K562 (cell line): ENCODE measurements around the gene CCDC32. TPM values are rescaled to one million over a fixed set of nuclear protein-coding genes. Genes with fewer than 3 reads are reported as not detected.
A peak's percentile ranks its signal among the peaks of the same experiment; 100 is the strongest.

Experiments used
- DPF2 ChIP-seq: fragments of 450-650 bp; IDR thresholded peaks from 2 replicates; pipeline ENCODE4 v1.6.1; 2016
- ERF ChIP-seq: fragments of 450-650 bp; formaldehyde crosslinking; IDR thresholded peaks from 2 replicates; pipeline ENCODE4 v1.4.0; 2020; ENCODE audit warnings: mild to moderate bottlenecking, mixed read lengths
- MEIS2 ChIP-seq: fragments of 450-650 bp; IDR thresholded peaks from 2 replicates; pipeline ENCODE4 v1.6.1; 2014; ENCODE audit warnings: mild to moderate bottlenecking; ENCODE audit not compliant: partially characterized antibody
- NONO ChIP-seq, 2 experiments: fragments of 200-400 bp in 1 of 2; fragments of 450-650 bp in 1 of 2; formaldehyde crosslinking in 1 of 2; IDR thresholded peaks; 2 replicates each; pipeline ENCODE4 v1.6.1; 2017; ENCODE audit warnings: low read depth in 2 of 2, mild to moderate bottlenecking in 2 of 2, moderate library complexity in 2 of 2, low read length in 1 of 2
- SLC30A9 ChIP-seq: fragments of 250-450 bp; sonication (Bioruptor Pico); IDR thresholded peaks from 2 replicates; pipeline ENCODE4 v1.8.0; 2022; ENCODE audit warnings: mild to moderate bottlenecking, moderate library complexity
- SREBF1 ChIP-seq: fragments of 150-350 bp; IDR thresholded peaks from 2 replicates; pipeline ENCODE4 v1.6.1; 2014; ENCODE audit warnings: antibody characterized with exemption, low read depth, low read length, borderline replicate concordance
- STAG1 ChIP-seq: sonication (generic); formaldehyde crosslinking; IDR thresholded peaks from 2 replicates; pipeline ENCODE4 v1.5.0; 2020; ENCODE audit warnings: missing genetic modification reagents, borderline replicate concordance
- TBP ChIP-seq: optimal IDR thresholded peaks from 2 replicates; pipeline ENCODE3; 2011; ENCODE audit warnings: low read depth, low read length, improper control_type of control experiment
- TEAD2 ChIP-seq: fragments of 450-650 bp; IDR thresholded peaks from 2 replicates; pipeline ENCODE4 v1.6.1; 2016; ENCODE audit warnings: missing genetic modification characterization, control low read depth, missing compliant biosample characterization
- TRIM24 ChIP-seq, 2 experiments: fragments of 450-650 bp; IDR thresholded peaks; 2 replicates each; pipeline ENCODE4 v1.6.1; 2016
- TRIM28 ChIP-seq: fragments of 450-650 bp; IDR thresholded peaks from 2 replicates; pipeline ENCODE4 v1.6.1; 2017
- U2AF2 ChIP-seq: fragments of 200-400 bp; formaldehyde crosslinking; optimal IDR thresholded peaks from 2 replicates; pipeline ENCODE3; 2017; ENCODE audit warnings: low read depth, mild to moderate bottlenecking, low read length
- XRCC3 ChIP-seq: fragments of 450-650 bp; IDR thresholded peaks from 2 replicates; pipeline ENCODE4 v1.6.1; 2017; ENCODE audit warnings: mild to moderate bottlenecking, moderate library complexity
- XRCC5 ChIP-seq: fragments of 200-400 bp; formaldehyde crosslinking; IDR thresholded peaks from 2 replicates; pipeline ENCODE4 v1.6.1; 2017; ENCODE audit warnings: low read depth, mild to moderate bottlenecking, low read length
- ZNF134 ChIP-seq: fragments of 250-450 bp; sonication (Bioruptor Pico); conservative IDR thresholded peaks from 2 replicates; pipeline ENCODE4 v1.4.0; 2020
- ZNF239 ChIP-seq: fragments of 250-450 bp; sonication (Bioruptor Pico); IDR thresholded peaks from 2 replicates; pipeline ENCODE4 v1.4.0; 2020; ENCODE audit warnings: mild to moderate bottlenecking
- ZNF354B ChIP-seq: fragments of 250-450 bp; sonication (Bioruptor Pico); IDR thresholded peaks from 2 replicates; pipeline ENCODE4 v1.4.0; 2020
- ZNF707 ChIP-seq: fragments of 250-450 bp; sonication (Bioruptor Pico); conservative IDR thresholded peaks from 2 replicates; pipeline ENCODE4 v1.8.0; 2022; ENCODE audit warnings: inconsistent platforms, mild to moderate bottlenecking, moderate library complexity
- polyA plus RNA-seq, 8 experiments: library from polyadenylated mRNA; depleted of rRNA in 4 of 8; stranded (reverse) in 5 of 8; unstranded in 3 of 8; fragments of >200 nt; fragmentation: Nextera tagmentation in 2 of 8; fragmentation: Illumina TruSeq in 1 of 8; extraction: Ambion mirVana in 2 of 8; extraction: Trizol in 1 of 8; gene quantifications; 2 replicates each; pipeline versions ENCODE4 v1.2.1 to v1.2.3, GENCODE V29; 2011 to 2014; ENCODE audit warnings: inconsistent platforms in 1 of 8, missing spikeins in 1 of 8
- total RNA-seq, 7 experiments: library from RNA; depleted of rRNA in 6 of 7; stranded (reverse); fragments of >200 nt in 6 of 7; fragmentation: Illumina TruSeq in 2 of 7; extraction: Trizol in 2 of 7; gene quantifications; 2 replicates each; pipeline versions ENCODE4 v1.2.1 to v1.2.3, GENCODE V29; 2011 to 2021; ENCODE audit warnings: low replicate concordance in 1 of 7
- TF ChIP-seq, protein P1 (sequence below): sonication (generic); formaldehyde crosslinking; IDR thresholded peaks from 2 replicates; pipeline ENCODE4 v1.8.1; 2023; ENCODE audit warnings: mild to moderate bottlenecking, missing genetic modification reagents, moderate library complexity
- TF ChIP-seq, protein P2 (sequence below): fragments of 250-450 bp; sonication (Bioruptor Pico); IDR thresholded peaks from 2 replicates; pipeline ENCODE4 v1.8.0; 2022; ENCODE audit warnings: inconsistent platforms
- TF ChIP-seq, protein P3 (sequence below): fragments of 450-650 bp; IDR thresholded peaks from 2 replicates; pipeline ENCODE4 v1.6.1; 2017; ENCODE audit warnings: antibody characterized with exemption, mild to moderate bottlenecking
- TF ChIP-seq, protein P4 (sequence below): sonication (generic); formaldehyde crosslinking; IDR thresholded peaks from 2 replicates; pipeline ENCODE4 v1.8.1; 2023; ENCODE audit warnings: mild to moderate bottlenecking, missing genetic modification reagents

Gene CCDC32
- total and polyA plus RNA-seq, 9 of the 15 experiments (the other 6 are each of a cell fraction or from before 2014, with no cell fraction given), result 22.2 to 94.8 (median 37.1) TPM

DNA sequence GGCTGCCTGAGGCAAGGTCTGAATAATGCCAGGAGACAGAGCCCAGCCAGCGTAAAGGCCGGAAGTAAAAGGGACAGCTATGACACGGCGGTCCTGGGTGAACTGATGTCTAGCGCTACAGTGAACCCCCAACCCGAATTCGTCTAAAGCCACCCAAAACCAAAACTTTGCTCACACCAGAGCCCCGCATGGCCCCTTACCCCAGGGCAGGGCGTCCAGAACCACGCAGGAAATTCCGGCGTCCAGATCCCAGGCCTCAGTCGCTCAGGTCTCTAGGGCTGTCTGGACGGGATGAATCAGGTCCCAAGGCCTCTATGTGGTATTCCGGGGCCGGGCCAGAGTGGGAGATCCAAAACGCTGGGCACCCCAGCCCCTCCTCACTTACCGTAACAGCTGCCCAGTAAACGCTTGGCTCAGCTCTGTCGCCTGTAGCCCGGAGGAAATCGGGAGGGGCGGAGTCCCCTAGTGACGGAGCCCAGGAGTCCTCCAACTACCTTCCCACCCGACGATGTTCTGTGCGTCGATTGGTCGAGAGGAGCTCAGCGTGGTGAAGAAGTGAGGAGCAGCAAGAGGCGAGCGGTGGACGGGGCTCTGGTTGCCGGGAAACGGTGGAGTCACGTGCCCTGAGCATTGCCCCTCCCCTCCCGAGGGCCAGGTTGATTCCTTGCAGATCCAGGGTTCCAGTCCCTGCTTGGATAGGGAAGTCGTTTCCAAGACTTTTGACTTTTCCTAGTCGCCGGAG, at the start of gene CCDC32 (continued):
- TF ChIP-seq TEAD2 (tag) (no peak), SREBF1 (no peak), ERF (CRISPR knock-in tag) (no peak), MEIS2 (no peak), TRIM28 (no peak), ZNF134 (CRISPR knock-in tag) (no peak), STAG1 (no peak), ZNF707 (CRISPR knock-in tag) (no peak), NONO (IDR thresholded peaks at IDR 0.05; ENCODE audit: low read depth in 2 of 2, low read length in 1 of 2) (no peak), ZNF239 (CRISPR knock-in tag) (no peak), TRIM24 (IDR thresholded peaks at IDR 0.05) (no peak), XRCC3 (no peak), U2AF2 (no peak), XRCC5 (peak; percentile 54; the same call in 1 of the 2 replicates), TBP (peak; percentile 56), SLC30A9 (no peak), ZNF354B (CRISPR knock-in tag) (no peak), DPF2 (no peak)
- TF ChIP-seq, protein P1, sequence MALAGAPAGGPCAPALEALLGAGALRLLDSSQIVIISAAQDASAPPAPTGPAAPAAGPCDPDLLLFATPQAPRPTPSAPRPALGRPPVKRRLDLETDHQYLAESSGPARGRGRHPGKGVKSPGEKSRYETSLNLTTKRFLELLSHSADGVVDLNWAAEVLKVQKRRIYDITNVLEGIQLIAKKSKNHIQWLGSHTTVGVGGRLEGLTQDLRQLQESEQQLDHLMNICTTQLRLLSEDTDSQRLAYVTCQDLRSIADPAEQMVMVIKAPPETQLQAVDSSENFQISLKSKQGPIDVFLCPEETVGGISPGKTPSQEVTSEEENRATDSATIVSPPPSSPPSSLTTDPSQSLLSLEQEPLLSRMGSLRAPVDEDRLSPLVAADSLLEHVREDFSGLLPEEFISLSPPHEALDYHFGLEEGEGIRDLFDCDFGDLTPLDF (CRISPR knock-in tag), result no peak
- TF ChIP-seq, protein P2, sequence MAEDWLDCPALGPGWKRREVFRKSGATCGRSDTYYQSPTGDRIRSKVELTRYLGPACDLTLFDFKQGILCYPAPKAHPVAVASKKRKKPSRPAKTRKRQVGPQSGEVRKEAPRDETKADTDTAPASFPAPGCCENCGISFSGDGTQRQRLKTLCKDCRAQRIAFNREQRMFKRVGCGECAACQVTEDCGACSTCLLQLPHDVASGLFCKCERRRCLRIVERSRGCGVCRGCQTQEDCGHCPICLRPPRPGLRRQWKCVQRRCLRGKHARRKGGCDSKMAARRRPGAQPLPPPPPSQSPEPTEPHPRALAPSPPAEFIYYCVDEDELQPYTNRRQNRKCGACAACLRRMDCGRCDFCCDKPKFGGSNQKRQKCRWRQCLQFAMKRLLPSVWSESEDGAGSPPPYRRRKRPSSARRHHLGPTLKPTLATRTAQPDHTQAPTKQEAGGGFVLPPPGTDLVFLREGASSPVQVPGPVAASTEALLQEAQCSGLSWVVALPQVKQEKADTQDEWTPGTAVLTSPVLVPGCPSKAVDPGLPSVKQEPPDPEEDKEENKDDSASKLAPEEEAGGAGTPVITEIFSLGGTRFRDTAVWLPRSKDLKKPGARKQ (CRISPR knock-in tag), result no peak
- TF ChIP-seq, protein P3, sequence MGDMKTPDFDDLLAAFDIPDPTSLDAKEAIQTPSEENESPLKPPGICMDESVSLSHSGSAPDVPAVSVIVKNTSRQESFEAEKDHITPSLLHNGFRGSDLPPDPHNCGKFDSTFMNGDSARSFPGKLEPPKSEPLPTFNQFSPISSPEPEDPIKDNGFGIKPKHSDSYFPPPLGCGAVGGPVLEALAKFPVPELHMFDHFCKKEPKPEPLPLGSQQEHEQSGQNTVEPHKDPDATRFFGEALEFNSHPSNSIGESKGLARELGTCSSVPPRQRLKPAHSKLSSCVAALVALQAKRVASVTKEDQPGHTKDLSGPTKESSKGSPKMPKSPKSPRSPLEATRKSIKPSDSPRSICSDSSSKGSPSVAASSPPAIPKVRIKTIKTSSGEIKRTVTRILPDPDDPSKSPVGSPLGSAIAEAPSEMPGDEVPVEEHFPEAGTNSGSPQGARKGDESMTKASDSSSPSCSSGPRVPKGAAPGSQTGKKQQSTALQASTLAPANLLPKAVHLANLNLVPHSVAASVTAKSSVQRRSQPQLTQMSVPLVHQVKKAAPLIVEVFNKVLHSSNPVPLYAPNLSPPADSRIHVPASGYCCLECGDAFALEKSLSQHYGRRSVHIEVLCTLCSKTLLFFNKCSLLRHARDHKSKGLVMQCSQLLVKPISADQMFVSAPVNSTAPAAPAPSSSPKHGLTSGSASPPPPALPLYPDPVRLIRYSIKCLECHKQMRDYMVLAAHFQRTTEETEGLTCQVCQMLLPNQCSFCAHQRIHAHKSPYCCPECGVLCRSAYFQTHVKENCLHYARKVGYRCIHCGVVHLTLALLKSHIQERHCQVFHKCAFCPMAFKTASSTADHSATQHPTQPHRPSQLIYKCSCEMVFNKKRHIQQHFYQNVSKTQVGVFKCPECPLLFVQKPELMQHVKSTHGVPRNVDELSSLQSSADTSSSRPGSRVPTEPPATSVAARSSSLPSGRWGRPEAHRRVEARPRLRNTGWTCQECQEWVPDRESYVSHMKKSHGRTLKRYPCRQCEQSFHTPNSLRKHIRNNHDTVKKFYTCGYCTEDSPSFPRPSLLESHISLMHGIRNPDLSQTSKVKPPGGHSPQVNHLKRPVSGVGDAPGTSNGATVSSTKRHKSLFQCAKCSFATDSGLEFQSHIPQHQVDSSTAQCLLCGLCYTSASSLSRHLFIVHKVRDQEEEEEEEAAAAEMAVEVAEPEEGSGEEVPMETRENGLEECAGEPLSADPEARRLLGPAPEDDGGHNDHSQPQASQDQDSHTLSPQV, result no peak
- TF ChIP-seq, protein P4, sequence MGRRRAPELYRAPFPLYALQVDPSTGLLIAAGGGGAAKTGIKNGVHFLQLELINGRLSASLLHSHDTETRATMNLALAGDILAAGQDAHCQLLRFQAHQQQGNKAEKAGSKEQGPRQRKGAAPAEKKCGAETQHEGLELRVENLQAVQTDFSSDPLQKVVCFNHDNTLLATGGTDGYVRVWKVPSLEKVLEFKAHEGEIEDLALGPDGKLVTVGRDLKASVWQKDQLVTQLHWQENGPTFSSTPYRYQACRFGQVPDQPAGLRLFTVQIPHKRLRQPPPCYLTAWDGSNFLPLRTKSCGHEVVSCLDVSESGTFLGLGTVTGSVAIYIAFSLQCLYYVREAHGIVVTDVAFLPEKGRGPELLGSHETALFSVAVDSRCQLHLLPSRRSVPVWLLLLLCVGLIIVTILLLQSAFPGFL (CRISPR knock-in tag), result no peak
